MM.1S (cell line): ENCODE measurements around the gene STK32B.

ENCODE experiments used
- CTCF ChIP-seq: fragments of 300-600 bp; sonication (generic); IDR thresholded peaks from 2 replicates; pipeline ENCODE4 v1.5.1; 2016; ENCODE audit warnings: antibody characterized with exemption, low read length, mixed read lengths
- EZH2 ChIP-seq: fragments of 300-600 bp; sonication (generic); optimal IDR thresholded peaks from 2 replicates; pipeline ENCODE3; 2017; ENCODE audit warnings: low read depth, mild to moderate bottlenecking, antibody characterized with exemption, low read length, mixed read lengths
- EZH2phosphoT487 ChIP-seq: fragments of 300-600 bp; sonication (generic); IDR thresholded peaks from 2 replicates; pipeline ENCODE4 v1.6.1; 2018; ENCODE audit warnings: antibody characterized with exemption, low read length

DNA sequence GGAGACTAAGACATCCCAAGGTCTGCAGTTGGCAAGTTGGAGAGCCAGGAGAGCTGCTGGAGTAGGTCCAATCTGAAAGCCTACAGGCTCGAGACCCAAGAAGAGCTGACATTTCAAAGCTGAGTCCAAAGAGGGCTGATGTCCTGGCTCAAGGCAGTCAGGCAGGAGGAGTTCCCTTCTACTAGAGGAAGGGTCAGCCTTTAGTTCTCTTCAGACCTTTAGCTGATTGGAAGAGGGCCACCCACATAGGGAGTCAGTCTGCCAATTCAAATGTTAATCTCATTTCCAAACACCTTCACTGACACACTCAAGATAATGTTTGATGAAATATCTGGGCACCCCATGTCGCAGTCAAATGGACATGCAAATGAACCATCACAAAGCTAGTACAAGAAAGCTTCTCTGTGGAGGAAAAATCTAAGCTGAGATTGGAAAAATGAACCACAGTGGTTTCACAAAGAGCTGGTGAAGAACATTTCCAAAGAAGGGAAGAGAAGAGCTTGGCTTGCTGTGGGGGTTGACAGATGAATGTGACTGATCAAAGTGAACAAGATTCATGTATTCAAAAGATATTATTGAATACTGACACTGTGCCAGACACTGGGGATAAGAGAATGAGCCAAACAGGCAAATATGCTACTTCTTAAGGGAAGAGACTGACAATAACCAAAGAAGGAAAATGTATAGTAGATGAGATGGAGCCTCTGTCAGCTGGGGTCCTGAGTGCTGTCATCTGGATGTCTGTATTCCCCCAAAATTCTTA, 61.2 kb downstream of the STK32B start:
- TF ChIP-seq EZH2 (no peak), CTCF (no peak), EZH2phosphoT487 (no peak)
